ENCODE results near the gene XRCC3. TPM values are rescaled to one million over a fixed set of nuclear protein-coding genes. Genes with fewer than 3 reads are reported as not detected.
A peak's percentile ranks its signal among the peaks of the same experiment; 100 is the strongest.

Gene XRCC3
- total RNA-seq, 2 donors from 2014 or later, result 3.8 to 4.4 TPM

DNA sequence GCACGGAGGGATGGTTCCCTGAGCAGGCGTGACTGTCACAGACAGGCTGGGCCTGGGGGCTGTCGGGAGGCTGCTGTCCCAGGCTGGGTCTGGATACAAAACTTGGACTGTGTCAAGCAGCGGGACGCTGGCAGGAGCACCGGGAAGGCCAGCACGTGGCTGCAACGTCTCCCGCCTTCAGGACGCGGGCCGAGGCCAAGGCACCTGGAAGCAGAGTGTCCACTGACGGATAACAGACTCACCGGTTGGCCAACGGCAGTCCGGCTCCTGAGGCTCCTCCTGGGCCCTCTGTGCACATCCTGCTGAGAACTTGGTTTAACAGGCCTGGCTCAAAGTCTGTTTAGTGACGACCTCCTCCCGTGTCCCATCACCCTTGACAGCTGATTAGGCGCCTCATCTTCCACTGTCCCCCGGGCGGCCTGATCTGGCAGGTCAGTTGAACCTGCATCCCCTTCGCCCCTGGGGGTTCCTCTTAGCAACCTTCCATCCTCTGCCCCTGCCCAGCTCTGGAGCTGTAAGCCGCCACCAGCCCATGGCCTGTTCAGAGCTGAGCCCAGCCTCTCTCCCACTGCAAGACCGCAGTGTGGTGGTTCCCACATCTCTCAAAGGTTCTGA lies 2.5 kb downstream of the XRCC3 start:
- ATAC-seq, result no peak
- intact Hi-C loops (cut with DNase I), result no loop called here
- DNase-seq, result no peak

DNA sequence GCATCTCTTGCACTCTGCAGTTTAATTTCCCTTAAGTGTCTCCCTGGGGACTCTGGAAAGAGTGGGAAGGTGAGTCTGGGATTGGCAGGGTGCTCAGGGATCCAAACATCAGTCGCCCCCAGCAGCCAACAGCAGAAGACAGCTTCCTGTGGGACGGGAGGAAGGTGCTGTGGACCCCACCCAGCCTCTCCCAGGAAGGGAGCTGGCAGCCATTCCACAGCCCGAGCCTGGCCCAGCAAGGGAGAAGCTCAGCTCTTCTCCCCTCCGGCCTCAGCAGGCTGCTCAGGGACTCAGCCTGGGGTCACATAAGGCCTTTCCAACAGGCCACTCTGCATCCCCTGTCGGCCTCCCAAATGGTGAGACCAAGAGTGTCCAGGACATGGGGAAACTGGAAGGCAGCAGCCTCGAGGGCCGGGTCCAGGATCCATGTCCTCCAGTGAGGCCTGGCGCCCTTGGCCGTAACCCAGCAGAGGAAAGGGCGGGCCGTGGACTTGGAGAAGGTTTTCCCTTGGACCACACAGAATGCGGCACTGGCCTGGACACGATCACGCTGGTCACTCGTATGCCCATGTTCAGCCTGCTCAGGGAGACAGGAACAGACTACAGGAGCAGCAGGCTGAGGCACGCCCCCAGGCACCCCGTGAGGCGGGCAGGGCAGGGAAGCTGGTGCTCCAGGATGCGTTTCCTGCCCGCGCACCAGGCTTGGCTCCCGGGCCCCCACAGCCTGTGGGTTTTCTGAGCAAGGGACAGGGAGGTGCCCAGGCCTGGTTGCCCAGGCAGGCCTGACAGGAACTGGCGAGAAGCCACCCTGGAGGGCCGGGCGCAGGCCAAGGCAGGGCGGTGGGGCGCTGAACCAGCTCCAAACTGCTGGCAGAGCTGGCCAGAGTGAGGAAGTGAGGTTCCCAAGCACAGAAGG lies 3.5 kb downstream of the XRCC3 start:
- peak; percentile 75 for DNase-seq
- peak in 1 of 2 donors; percentile 0 for ATAC-seq
- intact Hi-C loops (cut with DNase I), result no loop called here

DNA sequence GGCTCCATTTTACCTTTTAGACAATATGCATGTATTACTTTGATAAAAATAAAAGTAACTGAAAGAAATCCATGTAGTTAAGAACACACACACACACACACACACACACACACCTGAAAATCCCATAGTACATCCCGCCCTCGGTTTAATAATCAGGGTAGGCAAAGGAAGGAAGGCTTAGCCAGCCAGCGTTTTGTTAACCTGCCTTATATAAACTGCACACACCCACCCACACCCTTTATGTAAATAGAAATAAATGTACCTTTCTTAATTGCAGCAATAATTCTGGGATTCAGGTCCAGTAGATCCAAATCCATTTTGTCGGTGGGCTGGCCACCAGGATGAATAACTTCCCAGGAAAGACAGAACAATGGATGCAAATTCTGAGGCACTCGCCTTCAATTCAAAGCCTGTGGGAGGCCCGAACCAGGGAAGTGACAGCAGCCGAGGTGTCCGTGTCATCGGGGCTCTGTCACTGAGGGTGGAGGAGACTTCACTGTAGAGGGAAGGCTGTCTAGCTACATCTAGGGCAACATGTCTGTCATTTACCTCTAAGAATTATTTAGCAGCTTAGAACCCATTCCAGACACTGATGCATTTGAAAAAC lies 4.4 kb downstream of the XRCC3 start:
- ATAC-seq, result no peak
- intact Hi-C loops (cut with DNase I), result no loop called here
- DNase-seq, result no peak

DNA sequence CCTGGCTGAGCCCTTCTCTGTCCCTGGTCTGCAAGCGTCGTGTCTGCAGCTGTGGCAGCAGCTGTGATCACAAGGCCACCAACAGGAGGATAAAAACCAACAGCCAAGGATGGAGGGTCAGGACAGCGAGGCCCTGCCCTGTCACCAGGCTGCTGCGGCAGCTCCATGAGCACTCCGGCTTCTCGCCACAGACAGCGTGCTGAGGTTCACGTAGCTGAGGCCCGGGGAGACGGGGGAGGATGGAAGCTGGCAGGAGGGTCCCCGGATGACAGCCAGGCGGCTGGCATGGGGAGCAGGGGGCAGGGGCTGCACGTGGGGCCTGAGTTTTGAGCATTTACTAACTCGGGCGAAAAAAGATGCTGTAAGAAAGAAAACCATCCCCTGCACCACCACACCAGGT lies 5.4 kb downstream of the XRCC3 start:
- no peak for DNase-seq
- intact Hi-C loops (cut with DNase I), result no loop called here

DNA sequence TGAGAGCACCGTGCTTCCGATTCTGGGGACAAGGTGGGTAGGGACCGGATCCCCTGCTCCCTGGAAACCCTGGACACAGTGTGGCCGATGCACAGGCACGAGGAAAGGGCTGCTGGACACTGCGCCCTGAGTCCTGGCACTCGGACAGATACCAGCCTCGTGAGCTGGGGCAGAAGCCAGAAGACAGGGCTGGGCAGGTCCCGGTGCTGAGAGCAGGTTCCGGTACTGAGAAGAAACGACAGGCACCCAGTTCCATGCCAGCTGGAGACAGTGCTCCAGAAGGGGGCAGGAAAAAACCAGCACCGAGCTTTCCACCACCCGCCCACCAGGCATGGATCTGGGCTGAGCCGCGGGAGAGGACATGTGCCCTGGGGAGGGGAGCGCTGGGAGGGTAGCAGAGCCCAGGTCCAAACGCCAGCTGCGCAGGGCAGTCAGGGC lies 6.5 kb downstream of the XRCC3 start:
- ATAC-seq (peak; percentile 3 to 17), DNase-seq (no peak)
- intact Hi-C loops (cut with DNase I), result no loop called here

More for the DNA sequence above, 5.4 kb downstream of the XRCC3 start:
- no peak for ATAC-seq

DNA sequence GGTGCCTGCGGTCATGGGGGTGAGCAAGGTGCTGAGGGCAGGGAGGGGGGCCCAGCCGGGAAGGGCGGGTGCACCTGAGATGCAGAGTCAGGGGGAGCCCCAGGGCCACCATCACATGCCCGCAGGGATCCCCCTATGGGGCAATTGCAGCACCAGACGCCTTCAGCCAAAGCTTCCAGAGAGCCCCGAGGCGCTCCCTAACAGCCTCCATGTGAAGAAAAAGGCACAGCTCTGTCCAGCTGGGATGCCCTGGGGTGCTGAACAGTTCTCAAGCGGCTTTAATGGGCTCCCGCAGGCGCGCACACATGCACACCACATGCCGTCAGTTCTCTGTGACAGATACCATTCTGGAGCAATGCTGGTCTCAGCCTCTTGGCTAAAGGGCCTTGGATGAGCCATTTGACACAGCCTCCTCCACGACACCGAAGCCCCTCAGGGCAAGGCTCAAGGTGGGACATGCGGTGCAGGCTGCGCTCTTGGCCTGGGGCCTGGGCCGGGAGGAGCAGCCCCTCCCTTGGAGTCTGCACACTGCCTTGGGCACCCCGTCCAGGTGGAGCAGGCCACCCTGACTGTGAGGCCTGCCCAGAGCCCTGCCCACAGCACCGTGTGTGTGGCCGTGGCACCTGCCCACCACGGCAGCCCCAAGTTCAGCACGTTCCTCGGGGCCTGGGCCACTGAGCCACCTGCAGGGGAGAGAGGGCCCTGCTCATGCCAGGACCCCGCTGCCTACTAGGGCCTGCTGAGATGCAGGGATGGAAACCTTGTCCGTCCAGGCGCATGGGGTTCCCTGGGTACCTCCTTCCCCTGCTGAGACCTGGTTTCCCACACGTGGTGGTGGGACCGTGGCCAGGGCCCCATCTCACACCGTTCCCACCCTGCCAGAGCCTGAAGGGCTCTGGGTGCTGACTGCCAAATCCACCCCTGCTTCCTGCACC lies 7.7 kb downstream of the XRCC3 start:
- intact Hi-C loops (cut with DNase I), result no loop called here
- no peak for ATAC-seq
- no peak for DNase-seq

DNA sequence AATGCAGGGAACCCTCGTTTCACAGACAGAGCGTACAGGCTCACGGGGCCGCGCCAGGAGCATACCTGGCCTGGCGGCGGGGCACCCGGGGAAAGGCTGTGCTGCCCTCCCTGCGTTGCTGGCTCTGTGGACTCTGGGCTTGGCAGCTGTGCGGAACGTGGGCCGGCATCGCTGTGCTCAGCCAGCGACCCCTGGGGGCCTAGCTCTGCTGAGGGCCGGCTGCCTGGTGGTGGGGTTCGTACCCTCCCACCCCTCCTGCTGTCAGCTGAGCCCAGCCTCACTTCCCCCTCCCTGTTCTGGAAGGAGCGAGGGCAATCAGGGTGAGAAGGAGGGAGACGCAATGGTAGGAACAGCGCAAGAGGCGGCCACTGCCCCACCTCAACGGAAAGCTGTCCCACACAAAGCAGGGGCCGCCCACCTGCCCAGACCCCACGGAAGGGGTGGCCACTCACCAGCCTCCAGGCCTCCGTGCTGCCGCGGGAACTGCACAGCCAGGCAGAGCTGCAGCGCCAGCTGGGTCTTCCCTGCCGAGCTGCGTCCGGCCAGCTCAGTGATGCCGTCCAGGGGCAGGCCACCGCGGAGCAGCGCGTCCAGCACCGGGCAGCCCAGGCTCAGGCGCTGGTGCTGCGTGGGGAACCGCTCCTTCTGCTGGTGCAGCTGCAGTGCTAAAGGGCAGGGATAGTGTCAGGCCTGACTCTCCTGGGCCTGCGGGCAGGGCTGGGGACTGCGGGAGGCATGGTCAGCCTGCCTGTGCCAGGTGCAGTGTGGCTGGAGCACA lies 8.5 kb downstream of the XRCC3 start:
- DNase-seq (no peak), ATAC-seq (no peak)
- intact Hi-C loops (cut with DNase I), result no loop called here

DNA sequence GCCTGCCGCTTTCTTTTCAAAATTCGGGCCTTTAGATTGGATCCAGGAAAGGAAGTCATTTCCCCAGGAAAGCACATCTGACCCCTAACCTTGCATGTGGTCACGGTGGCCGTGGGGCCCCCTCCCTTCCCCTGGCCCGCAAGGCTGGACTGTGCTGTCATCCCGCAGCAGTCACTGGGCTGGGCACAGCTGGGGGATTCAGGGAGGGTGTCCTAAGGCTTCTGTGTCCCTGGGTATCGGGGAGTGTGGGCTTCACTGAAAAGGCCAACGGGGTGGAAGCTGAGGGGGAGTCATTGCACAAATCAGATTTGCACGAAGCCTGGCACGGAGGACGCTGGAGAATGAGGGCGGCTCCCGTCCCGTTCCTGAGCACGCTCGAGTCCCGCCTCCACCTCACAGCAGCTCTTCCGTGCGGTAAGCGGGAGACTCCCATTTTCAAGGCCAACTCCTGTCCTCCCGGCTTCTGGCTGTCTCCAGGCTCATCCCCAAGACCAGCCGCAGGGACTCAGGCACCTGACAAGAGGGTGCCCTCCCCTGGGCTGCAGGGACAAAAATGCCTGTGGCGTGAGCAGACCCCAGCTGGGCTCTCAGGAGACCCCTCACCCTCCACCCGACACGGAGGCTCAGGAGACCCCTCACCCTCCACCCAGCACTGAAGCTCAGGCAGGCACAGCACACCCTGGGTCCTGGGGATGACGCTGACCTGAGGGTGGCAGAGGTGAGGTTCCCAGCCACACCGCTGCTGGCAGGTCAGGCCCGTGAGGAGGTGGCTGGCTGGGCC lies 9.6 kb downstream of the XRCC3 start:
- peak in 1 of 2 donors; percentile 3 for ATAC-seq
- DNase-seq, result no peak
- intact Hi-C loops (cut with DNase I), result no loop called here

DNA sequence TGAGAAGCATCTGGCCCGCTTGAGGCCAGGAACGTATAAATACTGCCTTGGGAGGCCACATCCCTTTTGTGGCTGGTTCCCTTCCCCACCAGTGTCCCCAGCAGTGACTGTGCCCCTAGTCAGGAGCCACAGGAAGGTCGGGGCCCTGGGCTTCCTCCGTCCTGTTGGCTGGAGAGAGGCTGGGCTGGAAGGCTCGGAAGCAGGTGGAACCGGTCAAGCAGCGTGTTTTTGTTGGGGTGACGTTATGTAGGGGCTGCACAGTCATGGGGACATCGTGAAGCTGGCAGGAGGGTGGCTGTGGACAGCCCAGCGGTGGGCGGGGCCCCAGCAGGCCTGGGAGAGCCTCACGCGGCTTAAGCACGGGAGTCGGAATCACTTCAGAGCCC lies 10.1 kb downstream of the XRCC3 start:
- intact Hi-C loops (cut with DNase I), result no loop called here
- ATAC-seq, result peak; percentile 23 to 43
- DNase-seq, result peak; percentile 84

DNA sequence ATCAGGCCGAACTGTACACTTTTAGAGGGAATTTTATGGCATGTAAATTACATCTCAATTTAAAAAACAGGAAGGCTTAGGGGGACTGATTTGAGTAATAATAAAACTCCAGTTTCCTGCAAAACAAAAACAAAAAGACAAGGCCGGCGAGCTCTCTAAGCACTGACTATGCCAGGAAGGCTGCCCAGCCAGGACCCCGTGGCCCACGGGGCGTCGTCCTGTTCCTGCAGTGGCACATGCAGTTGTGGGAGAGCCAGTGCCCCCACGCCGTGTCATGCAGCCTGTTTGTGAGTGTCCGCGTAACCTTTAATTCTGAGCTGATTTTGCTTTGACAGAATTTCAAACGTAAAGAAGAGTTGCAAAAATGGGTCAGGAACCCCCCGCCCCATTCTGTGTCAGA lies 10.5 kb downstream of the XRCC3 start:
- no peak for ATAC-seq
- DNase-seq, result no peak
- intact Hi-C loops (cut with DNase I), result no loop called here

DNA sequence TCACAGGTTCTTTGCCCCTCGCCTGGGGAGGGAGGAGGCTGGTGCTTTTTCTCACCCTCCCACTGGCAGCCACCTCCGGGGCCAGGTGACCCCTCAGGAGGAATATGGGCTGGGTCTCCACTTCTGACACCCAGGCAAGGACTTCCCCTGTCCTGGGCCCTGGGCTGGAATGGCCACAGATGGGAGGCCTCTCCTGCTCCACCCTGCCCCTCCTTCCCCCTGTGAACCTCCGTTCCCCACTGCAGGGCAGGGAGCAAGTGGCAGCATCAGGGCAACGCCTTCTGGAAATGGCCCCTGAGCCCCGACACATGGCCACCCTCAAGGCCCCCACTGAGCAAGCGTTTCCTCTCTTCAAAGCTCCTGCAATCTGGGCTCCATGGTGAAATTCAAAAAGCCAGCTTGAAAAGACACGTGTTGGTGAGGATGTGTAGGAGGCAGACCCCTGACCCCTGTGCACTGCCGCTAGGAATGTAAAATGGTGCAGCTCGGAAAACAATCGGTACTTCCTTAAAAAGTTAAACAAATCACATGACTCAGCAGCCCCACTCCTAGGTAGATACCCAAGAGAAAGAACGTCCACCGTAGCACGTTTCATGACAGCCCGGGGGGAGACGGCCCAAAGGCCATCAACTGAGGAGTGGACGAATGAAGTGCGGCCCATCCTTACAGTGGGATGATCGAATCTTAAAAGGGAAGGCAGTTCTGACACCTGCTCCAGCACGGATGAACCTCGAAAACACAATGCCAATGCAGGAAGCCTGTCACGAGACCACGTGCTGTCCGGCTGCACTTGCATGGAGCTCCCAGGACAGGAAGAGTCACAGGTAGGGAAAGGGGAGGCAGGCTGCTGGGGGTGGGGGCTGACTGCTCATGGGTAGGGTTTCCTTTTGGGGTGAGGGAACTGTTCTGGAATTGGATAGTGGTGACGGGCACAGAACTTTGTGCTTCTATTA lies 11.5 kb downstream of the XRCC3 start:
- ATAC-seq, result no peak
- no peak for DNase-seq
- intact Hi-C loops (cut with DNase I), result no loop called here

DNA sequence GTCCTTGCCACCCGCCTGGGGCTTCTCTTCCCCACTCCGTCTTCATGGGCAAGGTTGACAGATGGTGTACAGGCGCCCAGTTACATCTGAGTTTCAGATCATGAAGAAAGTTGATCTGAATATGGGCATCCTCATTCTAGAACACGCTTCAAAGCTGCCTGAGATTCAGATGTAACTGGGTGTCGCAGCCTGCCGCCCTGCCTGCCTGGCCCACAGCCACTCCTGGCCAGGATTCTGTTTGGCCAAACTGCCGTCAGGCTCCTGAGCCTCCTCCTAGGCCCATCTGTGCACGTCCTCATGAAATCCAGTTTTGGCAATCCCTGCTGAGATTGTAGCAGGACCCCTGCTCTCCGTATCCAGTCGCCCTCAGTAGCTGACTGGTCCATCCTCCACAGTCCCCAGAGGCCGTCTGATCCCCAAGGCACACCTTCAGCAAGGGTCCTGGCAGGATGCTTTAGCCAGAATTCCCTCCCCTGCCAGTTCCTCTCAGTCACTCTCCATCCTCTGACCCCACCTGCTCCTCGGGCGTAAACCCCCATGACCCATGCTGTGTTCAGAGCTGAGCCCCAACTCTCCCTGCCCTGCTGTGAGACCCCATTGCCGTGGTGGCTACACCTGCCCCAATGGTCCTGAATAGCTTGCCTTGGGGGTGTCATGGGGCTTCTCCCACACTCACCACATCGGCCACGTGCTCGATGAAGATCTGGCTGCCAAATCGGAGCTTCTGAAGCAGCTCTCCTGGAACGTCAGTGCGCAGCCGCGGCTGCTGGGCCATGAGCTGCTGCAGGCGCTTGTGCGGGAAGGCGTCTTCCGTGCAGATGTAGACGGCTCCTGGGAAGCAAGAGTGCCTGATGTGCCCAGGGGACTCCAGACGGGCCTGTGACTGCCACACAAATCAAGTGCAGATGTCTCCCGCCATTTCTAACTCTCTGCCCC lies 12.5 kb downstream of the XRCC3 start:
- intact Hi-C loops (cut with DNase I), result no loop called here
- no peak for ATAC-seq
- no peak for DNase-seq

DNA sequence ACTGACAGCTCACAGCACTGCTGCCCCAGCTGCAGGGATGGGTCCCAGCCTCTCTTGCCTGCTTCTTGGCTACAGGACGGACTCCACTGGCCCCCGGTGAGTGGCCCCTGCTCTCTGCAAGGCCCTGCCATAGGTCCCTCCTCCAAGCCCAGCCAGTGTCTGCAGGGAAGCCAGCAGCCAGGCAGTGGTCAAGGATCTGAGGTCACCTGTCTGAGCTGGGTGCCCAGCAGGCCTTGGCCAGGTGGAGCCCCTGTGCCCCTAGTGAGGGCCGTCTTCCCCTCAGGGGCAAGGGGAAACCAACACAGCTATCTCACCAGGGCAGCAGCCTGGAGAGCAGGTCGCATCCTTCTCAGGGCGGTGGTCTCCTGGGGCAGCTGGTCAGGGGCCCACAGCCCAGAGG lies 13.2 kb downstream of the XRCC3 start:
- DNase-seq, result no peak
- intact Hi-C loops (cut with DNase I), result no loop called here
- no peak for ATAC-seq

DNA sequence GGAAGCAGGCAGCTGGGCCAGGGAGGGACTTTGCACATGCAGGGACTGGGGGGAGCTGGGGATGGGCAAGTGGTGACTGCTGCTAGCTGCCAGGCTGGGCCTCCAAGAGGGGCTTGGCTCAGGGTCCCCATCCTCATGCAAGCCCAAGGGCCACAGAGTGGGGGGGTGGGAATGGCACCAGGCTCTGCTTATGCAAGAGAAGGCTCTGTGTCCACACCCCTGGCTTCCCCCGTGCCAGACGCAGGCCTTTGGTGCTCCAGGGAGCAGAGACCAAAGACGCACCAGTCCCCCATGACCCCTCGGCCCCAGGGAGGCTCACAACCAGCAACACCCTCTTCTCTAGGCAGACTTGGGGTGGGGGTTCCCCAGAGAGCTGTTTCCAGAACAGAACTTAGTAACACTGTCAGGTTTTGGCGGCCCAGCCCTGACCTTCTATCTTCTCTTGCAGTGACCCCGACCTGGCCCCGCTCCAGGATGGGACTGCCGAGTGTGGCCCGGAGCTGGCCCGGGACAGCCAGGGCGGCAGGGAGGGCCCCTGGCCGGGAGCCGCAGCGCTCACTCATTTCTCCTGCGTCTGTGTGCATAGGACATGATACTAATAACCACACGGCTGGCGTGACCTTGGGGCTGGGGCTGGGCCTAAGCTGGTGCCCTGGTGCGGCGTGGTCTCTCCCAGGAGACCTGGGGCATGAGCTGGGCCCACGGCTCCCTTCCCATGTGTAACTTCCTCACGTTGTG lies 14.3 kb downstream of the XRCC3 start:
- DNase-seq, result peak; percentile 40
- peak in 1 of 2 donors; percentile 22 for ATAC-seq
- intact Hi-C loops (cut with DNase I), result no loop called here
